22Rv1 (cell line): ENCODE results near the gene SPTBN1.
A peak's percentile ranks its signal among the peaks of the same experiment; 100 is the strongest.

Experiments
- H3K27ac ChIP-seq: fragments of 450-650 bp; 2 replicates; pipeline ENCODE4 v1.5.1; 2017
- ZFX ChIP-seq: fragments of 450-650 bp; IDR thresholded peaks from 2 replicates; pipeline ENCODE4 v1.6.1; 2017; ENCODE audit warnings: antibody characterized with exemption, borderline replicate concordance
- TF ChIP-seq, protein P1 (sequence below): fragments of 450-650 bp; IDR thresholded peaks from 2 replicates; pipeline ENCODE4 v1.5.1; 2017; ENCODE audit warnings: mild to moderate bottlenecking

Gene SPTBN1

GRCh38 chr2:54446122-54446521 lies 10.0 kb upstream of the SPTBN1 start:
- no peak overlapping the region for H3K27ac ChIP-seq
- TF ChIP-seq ZFX = no peak
- TF ChIP-seq, protein P1, sequence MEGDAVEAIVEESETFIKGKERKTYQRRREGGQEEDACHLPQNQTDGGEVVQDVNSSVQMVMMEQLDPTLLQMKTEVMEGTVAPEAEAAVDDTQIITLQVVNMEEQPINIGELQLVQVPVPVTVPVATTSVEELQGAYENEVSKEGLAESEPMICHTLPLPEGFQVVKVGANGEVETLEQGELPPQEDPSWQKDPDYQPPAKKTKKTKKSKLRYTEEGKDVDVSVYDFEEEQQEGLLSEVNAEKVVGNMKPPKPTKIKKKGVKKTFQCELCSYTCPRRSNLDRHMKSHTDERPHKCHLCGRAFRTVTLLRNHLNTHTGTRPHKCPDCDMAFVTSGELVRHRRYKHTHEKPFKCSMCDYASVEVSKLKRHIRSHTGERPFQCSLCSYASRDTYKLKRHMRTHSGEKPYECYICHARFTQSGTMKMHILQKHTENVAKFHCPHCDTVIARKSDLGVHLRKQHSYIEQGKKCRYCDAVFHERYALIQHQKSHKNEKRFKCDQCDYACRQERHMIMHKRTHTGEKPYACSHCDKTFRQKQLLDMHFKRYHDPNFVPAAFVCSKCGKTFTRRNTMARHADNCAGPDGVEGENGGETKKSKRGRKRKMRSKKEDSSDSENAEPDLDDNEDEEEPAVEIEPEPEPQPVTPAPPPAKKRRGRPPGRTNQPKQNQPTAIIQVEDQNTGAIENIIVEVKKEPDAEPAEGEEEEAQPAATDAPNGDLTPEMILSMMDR = no peak

- H3K27ac ChIP-seq = no peak overlapping the region
- TF ChIP-seq, protein P1 = no peak
- TF ChIP-seq ZFX = no peak
These were observed 9.5 kb upstream of the SPTBN1 start for GRCh38 chr2:54446625-54447024.

DNA sequence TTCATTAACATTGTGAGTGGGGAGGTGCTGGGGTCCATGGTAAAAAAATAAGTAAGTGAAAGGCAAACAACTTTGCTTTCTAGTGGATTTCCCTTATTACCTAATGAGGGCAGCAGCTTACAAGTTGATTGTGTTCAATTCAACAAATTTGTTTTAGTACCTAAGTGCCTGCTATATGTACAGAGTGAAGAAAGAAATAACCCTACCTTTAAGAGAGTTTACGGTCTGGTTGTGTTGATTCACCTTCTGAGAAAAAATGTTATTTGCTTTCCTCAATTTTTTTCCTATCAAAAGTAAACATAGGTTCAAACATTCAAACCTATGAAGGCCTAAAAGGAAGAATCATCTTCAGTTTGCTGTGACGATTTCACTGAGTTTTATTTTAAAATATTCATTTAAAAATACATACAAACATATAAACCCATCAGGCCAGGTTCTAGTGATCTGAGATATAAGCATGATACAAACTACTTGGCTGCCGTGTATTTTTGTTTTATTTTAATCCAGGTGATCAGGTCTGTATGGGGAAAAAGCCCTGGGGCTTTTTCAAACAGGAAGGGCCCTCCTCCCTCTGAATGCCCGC lies 1.5 kb upstream of the SPTBN1 start:
- peak overlapping the region; percentile 87 for H3K27ac ChIP-seq
- TF ChIP-seq, protein P1 = no peak
- TF ChIP-seq ZFX = no peak

GRCh38 chr2:54455131-54455562 lies 980 bp upstream of the SPTBN1 start:
- TF ChIP-seq, protein P1 = no peak
- TF ChIP-seq ZFX = no peak
- H3K27ac ChIP-seq = peak overlapping the region; percentile 87

DNA sequence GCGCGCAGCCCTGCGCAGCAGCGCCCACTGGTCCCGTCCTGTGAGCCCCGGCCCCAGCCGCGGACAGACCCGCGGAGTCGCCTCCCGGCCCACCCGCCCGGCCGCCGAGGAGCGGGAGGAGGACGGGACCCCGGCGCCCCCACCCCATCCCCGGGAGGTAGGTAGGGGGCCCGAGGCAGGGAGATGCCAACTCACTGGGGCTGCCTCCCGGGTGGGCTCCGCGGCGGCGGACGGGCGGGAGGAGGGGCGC lies 160 bp downstream of the SPTBN1 start:
- H3K27ac ChIP-seq = peak overlapping the region; percentile 87
- TF ChIP-seq, protein P1 = no peak
- no peak for TF ChIP-seq ZFX

- no peak for TF ChIP-seq ZFX
- TF ChIP-seq, protein P1 = no peak
- H3K27ac ChIP-seq = peak overlapping the region; percentile 87
These were observed 640 bp downstream of the SPTBN1 start for GRCh38 chr2:54456612-54457322.

DNA sequence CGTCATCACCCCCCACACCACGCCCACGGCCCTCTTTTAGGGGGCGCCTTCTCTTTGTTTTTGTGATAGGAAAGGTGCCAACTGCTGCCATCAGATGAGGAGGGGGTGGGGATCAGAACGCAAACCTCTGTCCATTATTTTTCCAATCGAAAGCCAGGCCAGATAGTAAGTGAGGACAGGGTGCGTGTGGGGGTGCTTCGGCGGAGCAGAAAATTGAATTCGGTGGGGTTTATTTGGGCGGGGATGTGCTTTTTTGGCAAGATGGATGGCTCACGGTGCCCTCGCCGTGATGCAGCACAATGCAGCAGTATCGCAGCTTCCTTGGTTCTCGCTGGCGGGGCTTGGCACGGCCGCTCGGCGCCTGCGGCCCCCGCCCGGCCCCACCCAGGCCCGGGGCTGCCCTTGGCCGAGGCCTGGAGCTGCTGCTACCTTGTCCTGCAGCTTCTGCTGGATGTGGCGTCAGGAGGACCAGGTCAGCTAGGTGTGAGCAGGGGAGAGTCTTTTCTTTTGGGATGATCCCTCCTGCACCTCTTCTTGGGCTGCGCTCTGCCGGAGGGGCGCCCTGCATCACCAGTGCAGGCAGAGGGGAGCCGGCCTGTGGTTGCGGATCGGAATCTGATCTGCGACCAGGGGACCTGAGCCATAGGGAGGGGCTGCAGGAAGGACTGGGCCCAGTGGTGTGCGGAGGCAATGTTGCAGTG lies 1.3 kb downstream of the SPTBN1 start:
- H3K27ac ChIP-seq = no peak overlapping the region
- TF ChIP-seq ZFX = no peak
- TF ChIP-seq, protein P1 = no peak
